Hepatocyte (in vitro differentiated cells): ENCODE measurements around the gene CNOT8. TPM values are rescaled to one million over a fixed set of nuclear protein-coding genes. Genes with fewer than 3 reads are reported as not detected.

Experiments
- DNase-seq: peaks from one replicate; pipeline ENCODE4 v3.0.0-alpha.2; 2016; ENCODE audit warnings: low spot score
- H2AFZ ChIP-seq: fragments of 200-600 bp; sonication (generic); 2 replicates; pipeline ENCODE4 v1.6.0; 2016; ENCODE audit warnings: antibody characterized with exemption, mild to moderate bottlenecking
- H3K27ac ChIP-seq: fragments of 200-600 bp; sonication (generic); 2 replicates; pipeline ENCODE4 v1.5.1; 2016; ENCODE audit warnings: mild to moderate bottlenecking
- H3K27me3 ChIP-seq: fragments of 200-600 bp; sonication (generic); 2 replicates; pipeline ENCODE4 v1.6.1; 2016
- H3K36me3 ChIP-seq: fragments of 200-600 bp; sonication (generic); replicated peaks from 2 replicates; pipeline ENCODE4 v1.5.1; 2016; ENCODE audit warnings: low read depth; ENCODE audit not compliant: insufficient read depth
- H3K4me1 ChIP-seq: fragments of 200-600 bp; sonication (generic); 2 replicates; pipeline ENCODE4 v1.5.1; 2016; ENCODE audit warnings: mild to moderate bottlenecking, moderate library complexity; ENCODE audit not compliant: insufficient read depth
- H3K4me2 ChIP-seq: fragments of 200-600 bp; sonication (generic); 2 replicates; pipeline ENCODE4 v1.6.0; 2016
- H3K4me3 ChIP-seq: fragments of 200-600 bp; sonication (generic); 2 replicates; pipeline ENCODE4 v1.5.1; 2016; ENCODE audit warnings: mild to moderate bottlenecking
- H3K79me2 ChIP-seq: fragments of 200-600 bp; sonication (generic); 2 replicates; pipeline ENCODE4 v1.6.0; 2017; ENCODE audit warnings: mild to moderate bottlenecking
- H3K9me2 ChIP-seq: fragments of 200-600 bp; sonication (generic); replicated peaks from 2 replicates; pipeline ENCODE4 v1.6.0; 2017; ENCODE audit warnings: mild to moderate bottlenecking; ENCODE audit not compliant: insufficient read depth
- H3K9me3 ChIP-seq: fragments of 200-600 bp; sonication (generic); 2 replicates; pipeline ENCODE4 v1.5.1; 2016; ENCODE audit warnings: low read depth, mild to moderate bottlenecking
- H4K20me1 ChIP-seq: fragments of 200-600 bp; sonication (generic); 2 replicates; pipeline ENCODE4 v1.6.0; 2016; ENCODE audit warnings: mild to moderate bottlenecking; ENCODE audit not compliant: insufficient read depth, poor library complexity, severe bottlenecking
- CTCF ChIP-seq: fragments of 200-600 bp; sonication (generic); IDR thresholded peaks from 2 replicates; pipeline ENCODE4 v1.5.1; 2016; ENCODE audit warnings: antibody characterized with exemption, mild to moderate bottlenecking; ENCODE audit not compliant: poor library complexity
- EZH2 ChIP-seq: fragments of 200-600 bp; sonication (generic); IDR thresholded peaks from 2 replicates; pipeline ENCODE4 v1.6.1; 2016; ENCODE audit warnings: antibody characterized with exemption, mild to moderate bottlenecking, borderline replicate concordance
- EZH2phosphoT487 ChIP-seq: fragments of 200-600 bp; sonication (generic); IDR thresholded peaks from one replicate; pipeline ENCODE4 v1.6.1; 2018; ENCODE audit warnings: antibody characterized with exemption, mild to moderate bottlenecking, low read depth, moderate library complexity; ENCODE audit not compliant: unreplicated experiment, severe bottlenecking
- WGBS: methylation state at CpG from one replicate; pipeline ENCODE4 v1.1.6; 2016; ENCODE audit warnings: low lambda C conversion rate; ENCODE audit errors: missing lambda C conversion rate; 5-methylcytosine and 5-hydroxymethylcytosine counted together
- polyA plus RNA-seq: library from polyadenylated mRNA; unstranded; fragments of >200 nt; fragmentation: Nextera tagmentation; extraction: Ambion mirVana; gene quantifications from 2 replicates; pipeline ENCODE4 v1.2.1, GENCODE V29; 2016
- total RNA-seq: library from RNA; depleted of rRNA; stranded (reverse); fragments of >200 nt; gene quantifications from 2 replicates; pipeline ENCODE4 v1.2.3, GENCODE V29; 2014

Gene CNOT8
- total and polyA plus RNA-seq, 2 experiments from 2014 or later = 46.7 to 63.9 TPM

- Histone ChIP-seq H3K27ac (no peak overlapping the region), H2AFZ (no peak overlapping the region), H3K36me3 (peaks cover 7% of the 10 kb centered on the region), H3K9me2 (no peaks in the 10 kb centered on the region), H3K79me2 (peaks cover 48% of the 10 kb centered on the region), H3K4me1 (no peaks in the 10 kb centered on the region), H3K4me3 (no peak overlapping the region), H3K27me3 (no peaks in the 10 kb centered on the region), H4K20me1 (peaks cover 3% of the 10 kb centered on the region), H3K4me2 (no peak overlapping the region), H3K9me3 (no peaks in the 10 kb centered on the region)
- peak; percentile 20 for DNase-seq
- WGBS = 92% methylated on average over 5 of the region's 5 CpGs
- TF ChIP-seq CTCF (peak; percentile 19), EZH2phosphoT487 (no peak)
These were observed 10.3 kb downstream of the CNOT8 start for GRCh38 chr5:154868702-154869101.

GRCh38 chr5:154871734-154872133 lies 13.3 kb downstream of the CNOT8 start:
- H3K27ac ChIP-seq = no peak overlapping the region
- 91% methylated on average over 4 of the region's 4 CpGs for WGBS
- TF ChIP-seq CTCF (no peak), EZH2 (no peak), EZH2phosphoT487 (no peak)
- no peaks in the 10 kb centered on the region for H3K9me3 ChIP-seq
- no peaks in the 10 kb centered on the region for H3K9me2 ChIP-seq
- H3K36me3 ChIP-seq = peaks cover 7% of the 10 kb centered on the region
- no peak overlapping the region for H2AFZ ChIP-seq
- H3K4me1 ChIP-seq = no peaks in the 10 kb centered on the region
- no peak for DNase-seq
- H3K27me3 ChIP-seq = no peaks in the 10 kb centered on the region
- H3K4me2 ChIP-seq = no peak overlapping the region
- no peaks in the 10 kb centered on the region for H4K20me1 ChIP-seq
- H3K4me3 ChIP-seq = no peak overlapping the region
- H3K79me2 ChIP-seq = peaks cover 19% of the 10 kb centered on the region

GRCh38 chr5:154873791-154874331 lies 15.4 kb downstream of the CNOT8 start:
- H3K36me3 ChIP-seq = peaks cover 7% of the 10 kb centered on the region
- H3K4me3 ChIP-seq = no peak overlapping the region
- 73% methylated on average over 5 of the region's 5 CpGs for WGBS
- no peaks in the 10 kb centered on the region for H3K4me1 ChIP-seq
- H4K20me1 ChIP-seq = no peaks in the 10 kb centered on the region
- H3K9me3 ChIP-seq = no peaks in the 10 kb centered on the region
- H3K4me2 ChIP-seq = no peak overlapping the region
- no peaks in the 10 kb centered on the region for H3K9me2 ChIP-seq
- peaks cover 7% of the 10 kb centered on the region for H3K79me2 ChIP-seq
- H2AFZ ChIP-seq = no peak overlapping the region
- DNase-seq = no peak
- H3K27ac ChIP-seq = peak overlapping the region; percentile 49
- TF ChIP-seq EZH2 = no peak
- no peak for TF ChIP-seq EZH2phosphoT487
- no peak for TF ChIP-seq CTCF
- no peaks in the 10 kb centered on the region for H3K27me3 ChIP-seq
